Ovary (tissue), 9 donors: Measurements from ENCODE around the gene ARMH3. TPM values are rescaled to one million over a fixed set of nuclear protein-coding genes. Genes with fewer than 3 reads are reported as not detected.

ENCODE experiments used
- DNase-seq, 5 donors: peaks; one replicate each; pipeline ENCODE4 v3.0.0-alpha.2; 2019 to 2020
- H3K27ac ChIP-seq, 2 donors: fragments of 200-600 bp; one replicate each; pipeline versions ENCODE4 v1.5.1 to v1.8.0; 2019 to 2022
- H3K27me3 ChIP-seq: fragments of 200-600 bp; one replicate; pipeline ENCODE4 v1.8.0; 2022
- H3K36me3 ChIP-seq: fragments of 200-600 bp; sonication (generic); one replicate; pipeline ENCODE4 v1.5.1; 2019
- H3K4me1 ChIP-seq: one replicate; pipeline ENCODE4 v1.8.1; 2013; ENCODE audit warnings: mild to moderate bottlenecking, moderate library complexity; ENCODE audit not compliant: insufficient read depth
- H3K4me3 ChIP-seq: fragments of 200-600 bp; sonication (generic); one replicate; pipeline ENCODE4 v1.5.1; 2017
- H3K9me3 ChIP-seq, 2 donors: fragments of 200-600 bp in 1 of 2; sonication (generic) in 1 of 2; one replicate each; pipeline versions ENCODE4 v1.5.1 to v1.8.1; 2013 to 2019; ENCODE audit warnings: mild to moderate bottlenecking in 1 of 2, moderate library complexity in 1 of 2
- EP300 ChIP-seq: sonication (generic); formaldehyde crosslinking; IDR thresholded peaks from one replicate; pipeline ENCODE4 v1.6.1; 2017; ENCODE audit warnings: antibody characterized with exemption
- POLR2A ChIP-seq: fragments of 450-650 bp; IDR thresholded peaks from one replicate; pipeline ENCODE4 v1.6.1; 2017; ENCODE audit warnings: antibody characterized with exemption, mild to moderate bottlenecking, moderate library complexity
- WGBS, 3 donors: extraction: QIAGEN DNeasy Blood & Tissue Kit in 1 of 3; methylation state at CpG; one replicate each; pipeline versions ENCODE4 v1.1.5 to v1.1.7; 2013 to 2017; 5-methylcytosine and 5-hydroxymethylcytosine counted together
- intact Hi-C, 4 donors: fragments of 100-400 bp; cut with DNase I; formaldehyde crosslinking; loops; one replicate each; pipeline versions ENCODE4 v1.11.0 to v1.15.1; 2022 to 2023
- polyA plus RNA-seq, 2 donors: library from polyadenylated mRNA; stranded (reverse); fragments of 200-250 nt in 1 of 2; fragments of 350-450 nt in 1 of 2; fragmentation: Illumina TruSeq in 1 of 2; extraction: RNeasy Lipid Tissue Mini Kit (QIAGEN cat#74804) in 1 of 2; gene quantifications; one replicate each; pipeline ENCODE4 v1.2.3, GENCODE V29; 2013 to 2014
- total RNA-seq, 7 donors: library from RNA; depleted of rRNA in 2 of 7; stranded (reverse); fragments of >200 nt in 2 of 7; fragmentation: NEBNext Ultra II Directional in 3 of 7; extraction: Animal tissue kit (Norgen Biotek cat#: 25700) in 3 of 7; gene quantifications; one replicate each; pipeline versions ENCODE4 v1.1.0 to v1.2.4, GENCODE V29; 2016 to 2023
- TF ChIP-seq, protein P1 (sequence below), 3 donors: fragments of 450-650 bp in 2 of 3; fragments of 200-600 bp in 1 of 3; IDR thresholded peaks; one replicate each; pipeline versions ENCODE4 v1.5.1 to v1.8.0; 2016 to 2022; ENCODE audit warnings: antibody characterized with exemption in 3 of 3, mild to moderate bottlenecking in 1 of 3
- donor health status: DM: no; HTN: no; CAD: no; lungs with moderate emphysema.
- donor health status: DM: no; HTN: no; CAD: no.
- donor health status: Bipolar disorder and iron deficiency.
- donor health status: DM: yes; HTN: yes; CAD: no.
- donor health status: DM: no; HTN: no; CAD: no.
- donor health status: DM: yes; HTN: yes; CAD: no.

ARMH3 gene
- total and polyA plus RNA-seq, 9 donors: 9.1 to 24.2 (median 18.1) TPM

DNA sequence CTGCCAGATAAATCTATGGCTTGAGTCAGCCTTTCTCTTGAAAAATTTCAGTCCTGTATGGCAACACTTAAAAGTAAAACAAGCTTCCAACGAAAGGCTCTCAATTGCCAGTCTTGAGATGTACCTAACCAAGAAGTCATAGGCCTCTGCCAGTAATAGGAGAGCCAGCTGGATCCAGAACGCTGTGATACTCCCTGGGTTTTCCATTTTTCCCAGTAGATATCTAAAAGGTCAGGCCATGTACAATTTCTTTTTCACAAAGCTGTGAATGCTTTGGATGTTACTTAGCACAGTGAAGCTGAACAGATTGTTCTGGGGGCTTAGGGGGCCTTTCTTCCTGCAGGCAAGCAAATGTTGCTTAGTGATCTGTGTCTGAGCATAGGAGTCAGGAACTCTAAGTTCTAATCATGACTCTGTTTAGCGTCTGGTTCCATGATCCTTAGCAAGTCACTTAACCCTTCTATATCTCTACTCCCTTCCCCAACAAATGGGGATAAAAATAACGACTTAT lies 86.5 kb downstream of the ARMH3 start:
- intact Hi-C loops: no loop called here
- no peak overlapping the region for H3K27ac ChIP-seq
- H3K36me3 ChIP-seq: no peaks in the 10 kb centered on the region
- peaks cover 1% of the 10 kb centered on the region for H3K4me1 ChIP-seq
- H3K9me3 ChIP-seq: no peaks in the 10 kb centered on the region
- no peak for DNase-seq
- no peak overlapping the region for H3K4me3 ChIP-seq
- WGBS, 3 donors: 21 to 29% (median 25%) methylated on average over 4 of the region's 4 CpGs
- TF ChIP-seq, protein P1, sequence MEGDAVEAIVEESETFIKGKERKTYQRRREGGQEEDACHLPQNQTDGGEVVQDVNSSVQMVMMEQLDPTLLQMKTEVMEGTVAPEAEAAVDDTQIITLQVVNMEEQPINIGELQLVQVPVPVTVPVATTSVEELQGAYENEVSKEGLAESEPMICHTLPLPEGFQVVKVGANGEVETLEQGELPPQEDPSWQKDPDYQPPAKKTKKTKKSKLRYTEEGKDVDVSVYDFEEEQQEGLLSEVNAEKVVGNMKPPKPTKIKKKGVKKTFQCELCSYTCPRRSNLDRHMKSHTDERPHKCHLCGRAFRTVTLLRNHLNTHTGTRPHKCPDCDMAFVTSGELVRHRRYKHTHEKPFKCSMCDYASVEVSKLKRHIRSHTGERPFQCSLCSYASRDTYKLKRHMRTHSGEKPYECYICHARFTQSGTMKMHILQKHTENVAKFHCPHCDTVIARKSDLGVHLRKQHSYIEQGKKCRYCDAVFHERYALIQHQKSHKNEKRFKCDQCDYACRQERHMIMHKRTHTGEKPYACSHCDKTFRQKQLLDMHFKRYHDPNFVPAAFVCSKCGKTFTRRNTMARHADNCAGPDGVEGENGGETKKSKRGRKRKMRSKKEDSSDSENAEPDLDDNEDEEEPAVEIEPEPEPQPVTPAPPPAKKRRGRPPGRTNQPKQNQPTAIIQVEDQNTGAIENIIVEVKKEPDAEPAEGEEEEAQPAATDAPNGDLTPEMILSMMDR (IDR thresholded peaks at IDR 0.05): no peak
- TF ChIP-seq EP300 (no peak), POLR2A (no peak)
- no peaks in the 10 kb centered on the region for H3K27me3 ChIP-seq

- peaks cover 1% of the 10 kb centered on the region for H3K4me1 ChIP-seq
- whole genome bisulfite sequencing, 3 donors: 76 to 82% (median 81%) methylated on average over 1 of the region's 1 CpG
- no peak overlapping the region for H3K4me3 ChIP-seq
- TF ChIP-seq, protein P1 (IDR thresholded peaks at IDR 0.05): no peak
- TF ChIP-seq EP300: no peak
- no peak for TF ChIP-seq POLR2A
- H3K36me3 ChIP-seq: no peaks in the 10 kb centered on the region
- DNase-seq: no peak
- no peak overlapping the region for H3K27ac ChIP-seq
- intact Hi-C loops: no loop called here
- H3K27me3 ChIP-seq: no peaks in the 10 kb centered on the region
- H3K9me3 ChIP-seq: no peaks in the 10 kb centered on the region
These were observed 87.0 kb downstream of the ARMH3 start for GRCh38 chr10:101968940-101969321.

DNA sequence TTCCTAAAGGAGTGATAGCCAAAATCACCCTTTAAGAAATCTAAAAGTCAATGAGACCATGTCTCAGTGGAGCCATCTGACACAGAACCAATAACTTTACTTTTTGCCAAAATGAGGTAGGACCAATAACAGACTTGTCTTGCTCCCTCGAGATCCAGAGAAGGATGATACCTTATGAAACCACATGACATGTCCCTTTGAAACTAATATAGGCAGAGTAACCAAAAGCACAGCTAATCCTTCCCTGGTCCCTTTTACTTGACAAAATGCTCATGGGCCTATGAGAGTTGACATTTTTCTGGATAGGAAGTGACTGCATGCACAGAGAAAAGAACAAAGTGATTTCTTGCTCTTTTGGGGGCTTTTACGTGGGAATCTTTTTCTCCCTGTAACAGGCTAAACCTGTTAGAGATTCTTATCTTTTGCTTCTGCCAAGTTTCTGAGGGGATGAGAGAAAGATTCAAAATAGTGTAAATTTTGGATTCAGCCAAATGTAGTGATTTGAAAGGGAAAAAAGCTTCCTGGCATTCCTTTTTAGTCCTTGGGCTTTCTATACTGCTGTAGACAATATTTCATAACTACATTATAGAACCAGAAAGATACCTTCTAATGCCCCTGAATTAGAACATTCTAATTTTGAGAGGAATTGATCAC lies 87.6 kb downstream of the ARMH3 start:
- Histone ChIP-seq H3K4me3 (no peak overlapping the region), H3K9me3 (no peaks in the 10 kb centered on the region), H3K27ac (no peak overlapping the region), H3K36me3 (no peaks in the 10 kb centered on the region), H3K4me1 (peaks cover 1% of the 10 kb centered on the region), H3K27me3 (no peaks in the 10 kb centered on the region)
- no peak for TF ChIP-seq POLR2A
- TF ChIP-seq, protein P1 (IDR thresholded peaks at IDR 0.05): no peak
- no peak for TF ChIP-seq EP300
- no peak for DNase-seq
- intact Hi-C loops: no loop called here
- WGBS, 3 donors: 82 to 92% (median 91%) methylated on average over 2 of the region's 2 CpGs

DNA sequence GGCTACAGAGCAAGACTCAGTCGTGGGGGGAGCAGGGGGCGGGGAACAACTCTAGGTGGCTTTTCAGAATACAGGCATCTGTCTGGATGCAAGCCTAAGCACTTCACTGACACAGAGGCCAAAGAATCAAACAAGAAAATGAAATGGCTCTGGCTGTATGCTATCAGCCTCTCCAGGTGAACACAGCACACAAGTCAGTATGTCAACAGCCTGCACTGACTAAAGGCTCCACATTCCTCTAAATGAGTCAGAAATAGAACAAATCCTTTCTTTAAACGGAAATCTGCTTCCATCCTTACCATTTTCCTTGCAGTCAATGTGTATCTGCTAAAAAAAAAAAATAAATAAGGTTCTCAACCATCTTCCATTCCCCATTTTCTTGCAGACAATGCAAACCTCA lies 88.3 kb downstream of the ARMH3 start:
- 75 to 88% (median 85%) methylated on average over 3 of the region's 3 CpGs for WGBS, 3 donors
- Histone ChIP-seq H3K4me1 (peaks cover 1% of the 10 kb centered on the region), H3K27me3 (no peaks in the 10 kb centered on the region), H3K4me3 (no peak overlapping the region), H3K27ac (no peak overlapping the region), H3K36me3 (no peaks in the 10 kb centered on the region), H3K9me3 (no peaks in the 10 kb centered on the region)
- TF ChIP-seq POLR2A: no peak
- TF ChIP-seq EP300: no peak
- TF ChIP-seq, protein P1 (IDR thresholded peaks at IDR 0.05): no peak
- DNase-seq: no peak
- intact Hi-C loops: no loop called here
